ENCODE data around the gene UCKL1. TPM values are rescaled to one million over a fixed set of nuclear protein-coding genes. Genes with fewer than 3 reads are reported as not detected.
A peak's percentile ranks its signal among the peaks of the same experiment; 100 is the strongest.

UCKL1 gene
- polyA plus RNA-seq, 3 donors: 10.9 to 65.8 (median 14.5) TPM

- no peak overlapping the region for H2AFZ ChIP-seq (ENCODE audit: insufficient read depth, low read depth, low read length, poor library complexity, severe bottlenecking)
- peak overlapping the region; percentile 77 to 93 for H3K27ac ChIP-seq (ENCODE audit: low read depth in 1 of 2, low read length in 2 of 2)
- Mint-ChIP-seq H3K9me3 (no peaks in the 10 kb centered on the region), H3K36me3 (peaks cover 29 to 38% of the 10 kb centered on the region in 2 donors), H3K27ac (peak overlapping the region; percentile 91 to 99 (median 98)), H3K27me3 (ENCODE audit: low read depth in 3 of 3) (peaks cover 0 to 2% (median 0%) of the 10 kb centered on the region in 3 donors), H3K4me1 (peaks cover 84% of the 10 kb centered on the region), H3K4me3 (peak overlapping the region; percentile 20 to 48)
- peaks cover 84% of the 10 kb centered on the region for H3K79me2 ChIP-seq (ENCODE audit: insufficient read depth, low read length)
- no peaks in the 10 kb centered on the region for H3K27me3 ChIP-seq (ENCODE audit: control insufficient read depth in 2 of 2, insufficient read depth in 2 of 2, low read length in 2 of 2)
- peaks cover 86 to 88% of the 10 kb centered on the region in 2 donors for H3K4me1 ChIP-seq (ENCODE audit: control insufficient read depth in 1 of 2, insufficient read depth in 2 of 2, low read length in 2 of 2)
- no peaks in the 10 kb centered on the region for H3K9me3 ChIP-seq (replicated peaks in 1 of 2; ENCODE audit: control insufficient read depth in 1 of 2, insufficient read depth in 1 of 2, low read length in 2 of 2)
- intact Hi-C loops (cut with micrococcal nuclease): loop anchor here in 1 of 2 donors (5.0 to 10.0 kb wide), 2 partner anchors 58 to 334 kb away; partner anchors contain the start of gene UCKL1
- H3K4me2 ChIP-seq (replicated peaks; ENCODE audit: extremely low read depth, low read length, poor library complexity, severe bottlenecking): peak overlapping the region; percentile 13
- TF ChIP-seq, protein P1, sequence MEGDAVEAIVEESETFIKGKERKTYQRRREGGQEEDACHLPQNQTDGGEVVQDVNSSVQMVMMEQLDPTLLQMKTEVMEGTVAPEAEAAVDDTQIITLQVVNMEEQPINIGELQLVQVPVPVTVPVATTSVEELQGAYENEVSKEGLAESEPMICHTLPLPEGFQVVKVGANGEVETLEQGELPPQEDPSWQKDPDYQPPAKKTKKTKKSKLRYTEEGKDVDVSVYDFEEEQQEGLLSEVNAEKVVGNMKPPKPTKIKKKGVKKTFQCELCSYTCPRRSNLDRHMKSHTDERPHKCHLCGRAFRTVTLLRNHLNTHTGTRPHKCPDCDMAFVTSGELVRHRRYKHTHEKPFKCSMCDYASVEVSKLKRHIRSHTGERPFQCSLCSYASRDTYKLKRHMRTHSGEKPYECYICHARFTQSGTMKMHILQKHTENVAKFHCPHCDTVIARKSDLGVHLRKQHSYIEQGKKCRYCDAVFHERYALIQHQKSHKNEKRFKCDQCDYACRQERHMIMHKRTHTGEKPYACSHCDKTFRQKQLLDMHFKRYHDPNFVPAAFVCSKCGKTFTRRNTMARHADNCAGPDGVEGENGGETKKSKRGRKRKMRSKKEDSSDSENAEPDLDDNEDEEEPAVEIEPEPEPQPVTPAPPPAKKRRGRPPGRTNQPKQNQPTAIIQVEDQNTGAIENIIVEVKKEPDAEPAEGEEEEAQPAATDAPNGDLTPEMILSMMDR (IDR thresholded peaks at IDR 0.05): no peak
- H3K9ac ChIP-seq (ENCODE audit: insufficient read depth, low read length, poor library complexity, severe bottlenecking): peak overlapping the region; percentile 19
- WGBS (ENCODE audit: insufficient coverage): 47% methylated on average over 9 of the region's 10 CpGs
- H3K36me3 ChIP-seq (replicated peaks in 1 of 2; ENCODE audit: control insufficient read depth in 1 of 2, insufficient read depth in 2 of 2, low read length in 2 of 2): peaks cover 9 to 14% of the 10 kb centered on the region in 2 donors
- peaks cover 91% of the 10 kb centered on the region for H4K20me1 ChIP-seq (ENCODE audit: insufficient read depth, low read length)
- DNase-seq: peak in 2 of 3 donors; percentile 67 to 77
- H3K4me3 ChIP-seq (replicated peaks in 1 of 3; ENCODE audit: low read depth in 2 of 3, low read length in 3 of 3): peak overlapping the region in 1 of 3 experiments; percentile 77
These were observed 57.2 kb downstream of the UCKL1 start for GRCh38 chr20:63898882-63899558.

GRCh38 chr20:63897978-63898561 lies 58.1 kb downstream of the UCKL1 start:
- H3K4me3 ChIP-seq (replicated peaks in 1 of 3; ENCODE audit: low read depth in 2 of 3, low read length in 3 of 3): peak overlapping the region in 1 of 3 experiments; percentile 77
- peaks cover 80% of the 10 kb centered on the region for H3K4me1 Mint-ChIP-seq
- H3K36me3 ChIP-seq (replicated peaks in 1 of 2; ENCODE audit: control insufficient read depth in 1 of 2, insufficient read depth in 2 of 2, low read length in 2 of 2): peaks cover 9 to 14% of the 10 kb centered on the region in 2 donors
- peak overlapping the region in 1 of 2 donors; percentile 30 for H3K4me3 Mint-ChIP-seq
- H3K9me3 ChIP-seq (replicated peaks in 1 of 2; ENCODE audit: control insufficient read depth in 1 of 2, insufficient read depth in 1 of 2, low read length in 2 of 2): no peaks in the 10 kb centered on the region
- H3K27me3 Mint-ChIP-seq (ENCODE audit: low read depth in 3 of 3): peaks cover 0 to 2% (median 0%) of the 10 kb centered on the region in 3 donors
- H3K27me3 ChIP-seq (ENCODE audit: control insufficient read depth in 2 of 2, insufficient read depth in 2 of 2, low read length in 2 of 2): no peaks in the 10 kb centered on the region
- TF ChIP-seq, protein P1 (IDR thresholded peaks at IDR 0.05): no peak
- H4K20me1 ChIP-seq (ENCODE audit: insufficient read depth, low read length): peaks cover 91% of the 10 kb centered on the region
- peaks cover 28 to 40% of the 10 kb centered on the region in 2 donors for H3K36me3 Mint-ChIP-seq
- peak overlapping the region; percentile 96 for H3K4me2 ChIP-seq (replicated peaks; ENCODE audit: extremely low read depth, low read length, poor library complexity, severe bottlenecking)
- intact Hi-C loops (cut with micrococcal nuclease): loop anchor here in 1 of 2 donors (5.0 to 10.0 kb wide), 2 partner anchors 59 to 333 kb away; partner anchors contain the start of gene UCKL1
- H3K27ac ChIP-seq (ENCODE audit: low read depth in 1 of 2, low read length in 2 of 2): peak overlapping the region; percentile 77 to 93
- no peak overlapping the region for H2AFZ ChIP-seq (ENCODE audit: insufficient read depth, low read depth, low read length, poor library complexity, severe bottlenecking)
- H3K9ac ChIP-seq (ENCODE audit: insufficient read depth, low read length, poor library complexity, severe bottlenecking): peak overlapping the region; percentile 19
- peaks cover 79 to 82% of the 10 kb centered on the region in 2 donors for H3K4me1 ChIP-seq (ENCODE audit: control insufficient read depth in 1 of 2, insufficient read depth in 2 of 2, low read length in 2 of 2)
- H3K79me2 ChIP-seq (ENCODE audit: insufficient read depth, low read length): peaks cover 74% of the 10 kb centered on the region
- 95% methylated on average over 5 of the region's 6 CpGs for WGBS (ENCODE audit: insufficient coverage)
- H3K27ac Mint-ChIP-seq: peak overlapping the region; percentile 91 to 99 (median 98)
- no peak for DNase-seq
- no peaks in the 10 kb centered on the region for H3K9me3 Mint-ChIP-seq
